Gastrocnemius medialis (tissue), 4 donors: ENCODE measurements around the gene NEK10.

Experiments used
- POLR2A ChIP-seq, 2 donors: fragments of 450-650 bp; IDR thresholded peaks; one replicate each; pipeline ENCODE4 v1.6.1; 2017; ENCODE audit warnings: antibody characterized with exemption in 2 of 2, mild to moderate bottlenecking in 2 of 2, moderate library complexity in 2 of 2
- TF ChIP-seq, protein P1 (sequence below), 5 experiments: fragments of 450-650 bp in 3 of 5; fragments of 200-600 bp in 2 of 5; sonication (generic) in 2 of 5; IDR thresholded peaks in 4 of 5; conservative IDR thresholded peaks in 1 of 5; 1 replicate in 4 of 5; 2 replicates in 1 of 5; pipeline ENCODE4 v1.5.1; 2016 to 2019; ENCODE audit warnings: antibody characterized with exemption in 5 of 5, mild to moderate bottlenecking in 3 of 5, moderate library complexity in 3 of 5

DNA sequence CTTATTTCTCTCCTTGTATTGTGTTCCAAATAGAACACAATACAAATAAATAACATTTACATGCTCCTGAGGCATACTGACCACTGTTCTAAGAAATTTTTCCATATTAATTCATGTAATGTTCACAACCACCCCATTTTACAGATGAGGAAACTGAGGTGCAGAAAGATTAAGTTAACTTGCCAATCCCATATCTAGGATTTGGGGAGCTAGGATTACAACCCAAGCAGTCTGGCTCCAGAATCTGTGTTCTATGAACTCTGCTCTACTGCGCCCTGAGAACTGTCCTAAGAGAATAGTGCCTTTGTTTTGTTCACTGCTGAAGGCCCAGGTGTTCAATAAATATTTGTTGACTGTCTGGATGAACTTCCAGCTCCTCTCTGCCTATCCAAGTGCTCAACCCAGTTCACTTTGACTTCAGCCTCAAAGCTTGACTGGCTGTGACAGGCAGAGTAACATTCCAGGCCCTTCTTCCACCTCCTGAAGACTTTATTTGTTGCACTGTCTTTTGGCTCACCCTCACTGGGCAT is 3.1 kb downstream of the NEK10 start:
- TF ChIP-seq, protein P1, sequence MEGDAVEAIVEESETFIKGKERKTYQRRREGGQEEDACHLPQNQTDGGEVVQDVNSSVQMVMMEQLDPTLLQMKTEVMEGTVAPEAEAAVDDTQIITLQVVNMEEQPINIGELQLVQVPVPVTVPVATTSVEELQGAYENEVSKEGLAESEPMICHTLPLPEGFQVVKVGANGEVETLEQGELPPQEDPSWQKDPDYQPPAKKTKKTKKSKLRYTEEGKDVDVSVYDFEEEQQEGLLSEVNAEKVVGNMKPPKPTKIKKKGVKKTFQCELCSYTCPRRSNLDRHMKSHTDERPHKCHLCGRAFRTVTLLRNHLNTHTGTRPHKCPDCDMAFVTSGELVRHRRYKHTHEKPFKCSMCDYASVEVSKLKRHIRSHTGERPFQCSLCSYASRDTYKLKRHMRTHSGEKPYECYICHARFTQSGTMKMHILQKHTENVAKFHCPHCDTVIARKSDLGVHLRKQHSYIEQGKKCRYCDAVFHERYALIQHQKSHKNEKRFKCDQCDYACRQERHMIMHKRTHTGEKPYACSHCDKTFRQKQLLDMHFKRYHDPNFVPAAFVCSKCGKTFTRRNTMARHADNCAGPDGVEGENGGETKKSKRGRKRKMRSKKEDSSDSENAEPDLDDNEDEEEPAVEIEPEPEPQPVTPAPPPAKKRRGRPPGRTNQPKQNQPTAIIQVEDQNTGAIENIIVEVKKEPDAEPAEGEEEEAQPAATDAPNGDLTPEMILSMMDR (IDR thresholded peaks at IDR 0.05 in 4 of 5, conservative IDR thresholded peaks at IDR 0.05 in 1 of 5): no peak
- TF ChIP-seq POLR2A (IDR thresholded peaks at IDR 0.05): no peak
